GM21717 (cell line): ENCODE results near the gene SGPP1.
A peak's percentile ranks its signal among the peaks of the same experiment; 100 is the strongest.
"Not testable (repeated sequence)": the region's sequence is repeated elsewhere in the genome, so short reads cannot be mapped to it uniquely, and the experiment has no call there.

Experiments
- ATAC-seq: cut with Tn5 transposase; IDR thresholded peaks from one replicate; pipeline ENCODE4 v1.9.1; 2021; ENCODE audit warnings: mild to moderate bottlenecking, moderate library complexity; ENCODE audit not compliant: unreplicated experiment

Gene SGPP1

GRCh38 chr14:63727231-63727735 lies 582 bp downstream of the SGPP1 start:
- peak; percentile 32 for ATAC-seq

DNA sequence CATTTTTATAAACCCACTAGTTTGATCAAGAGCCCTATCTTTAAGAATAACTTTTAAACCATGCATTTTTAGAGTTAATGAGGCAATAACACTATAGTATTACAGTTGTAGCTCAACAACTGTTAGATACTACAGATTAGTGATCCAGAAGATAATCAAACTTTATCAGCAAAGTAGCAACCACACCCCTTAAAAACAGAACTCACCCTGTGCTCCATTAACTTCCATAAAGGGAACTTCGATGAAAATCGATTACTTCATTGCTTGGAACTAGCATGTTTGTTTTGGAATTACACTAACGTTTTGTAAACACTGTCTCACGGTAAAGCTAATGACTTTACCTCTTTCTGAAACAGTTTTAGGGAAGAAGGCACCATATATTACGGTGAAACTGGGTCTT lies 1.4 kb downstream of the SGPP1 start:
- no peak for ATAC-seq

GRCh38 chr14:63725786-63726460 lies 1.9 kb downstream of the SGPP1 start:
- ATAC-seq = no peak

- ATAC-seq = no peak
Observed at GRCh38 chr14:63717702-63718101, 10.2 kb downstream of the SGPP1 start.

GRCh38 chr14:63715360-63715759 lies 12.5 kb downstream of the SGPP1 start:
- ATAC-seq = no peak

- no peak for ATAC-seq
Observed at GRCh38 chr14:63713764-63714163, 14.1 kb downstream of the SGPP1 start.

DNA sequence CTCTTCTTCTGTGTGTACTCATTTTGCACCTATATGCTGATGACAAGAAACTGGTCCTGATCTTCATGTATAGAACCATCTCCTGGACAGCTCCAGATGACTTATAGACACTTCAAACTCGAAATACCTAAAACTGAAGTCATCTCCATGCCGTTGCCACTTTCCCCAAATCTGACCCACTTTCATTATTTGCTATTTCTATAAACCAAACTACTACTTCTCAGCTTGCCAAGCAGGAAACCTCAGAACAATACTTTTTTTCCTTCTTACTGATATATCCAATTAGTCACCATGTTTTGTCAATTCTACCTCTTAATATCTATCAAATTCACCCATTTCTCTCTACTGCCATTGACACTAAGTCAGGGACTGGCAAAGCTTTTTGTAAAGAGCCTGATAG lies 14.8 kb downstream of the SGPP1 start:
- no peak for ATAC-seq

GRCh38 chr14:63712123-63712522 lies 15.7 kb downstream of the SGPP1 start:
- no peak for ATAC-seq

DNA sequence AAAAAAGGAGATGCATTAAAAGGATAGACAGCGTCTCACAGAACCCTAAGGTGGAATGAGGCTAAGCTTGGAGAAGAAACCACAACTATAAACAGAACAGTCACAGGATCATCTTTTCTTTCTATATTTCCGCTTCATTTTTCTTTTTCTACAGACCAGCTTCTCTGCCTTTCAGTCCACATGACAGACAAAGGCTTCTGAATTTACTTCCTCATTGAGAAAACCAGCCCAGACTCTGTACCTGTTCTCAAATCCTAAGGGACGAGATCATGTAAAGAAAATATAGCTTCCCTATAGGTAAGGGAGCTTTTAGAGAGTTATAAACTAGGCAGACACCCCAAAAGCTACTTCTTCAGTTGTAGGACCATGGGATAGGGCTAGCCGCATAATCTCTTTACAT lies 17.4 kb downstream of the SGPP1 start:
- ATAC-seq = no peak

DNA sequence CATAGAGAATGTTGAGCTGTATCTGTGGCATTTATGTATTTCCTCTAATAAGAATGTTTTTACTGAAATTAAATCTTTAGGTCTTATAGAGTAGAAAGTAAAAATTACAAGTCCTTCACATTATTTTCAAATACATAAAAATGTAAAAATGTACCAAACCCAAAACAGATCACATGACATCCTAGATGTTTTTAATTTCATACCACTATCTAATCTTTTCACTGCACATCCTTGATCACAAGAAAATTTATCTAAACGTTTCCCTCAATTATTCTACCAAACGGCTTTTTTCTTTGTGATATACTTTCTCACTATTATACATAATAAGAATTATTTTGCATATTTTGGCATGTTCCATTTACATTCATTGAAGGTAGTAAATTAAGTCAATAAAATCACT lies 18.3 kb downstream of the SGPP1 start:
- ATAC-seq = no peak

GRCh38 chr14:63707216-63707615 lies 20.6 kb downstream of the SGPP1 start:
- ATAC-seq = no peak

- peak; percentile 87 for ATAC-seq
Observed at GRCh38 chr14:63705561-63706070, 22.2 kb downstream of the SGPP1 start.

DNA sequence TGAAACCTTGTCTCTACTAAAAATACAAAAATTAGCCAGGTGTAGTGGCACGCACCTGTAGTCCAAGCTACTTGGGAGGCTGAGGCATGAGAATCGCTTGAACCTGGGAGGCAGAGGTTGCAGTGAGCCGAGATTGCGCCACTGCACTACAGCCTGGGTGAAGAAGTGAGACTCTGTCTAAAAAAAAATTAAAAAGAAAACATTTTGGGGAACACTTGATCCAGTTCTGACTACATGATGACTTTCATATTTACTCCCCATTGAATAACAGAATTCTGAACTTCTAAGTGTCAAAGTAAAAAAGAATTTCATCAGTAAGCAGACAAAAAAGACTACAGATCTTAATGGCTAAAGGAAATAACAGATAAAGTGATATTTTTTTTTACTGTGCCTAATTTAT lies 25.3 kb downstream of the SGPP1 start:
- ATAC-seq = not testable (repeated sequence)

DNA sequence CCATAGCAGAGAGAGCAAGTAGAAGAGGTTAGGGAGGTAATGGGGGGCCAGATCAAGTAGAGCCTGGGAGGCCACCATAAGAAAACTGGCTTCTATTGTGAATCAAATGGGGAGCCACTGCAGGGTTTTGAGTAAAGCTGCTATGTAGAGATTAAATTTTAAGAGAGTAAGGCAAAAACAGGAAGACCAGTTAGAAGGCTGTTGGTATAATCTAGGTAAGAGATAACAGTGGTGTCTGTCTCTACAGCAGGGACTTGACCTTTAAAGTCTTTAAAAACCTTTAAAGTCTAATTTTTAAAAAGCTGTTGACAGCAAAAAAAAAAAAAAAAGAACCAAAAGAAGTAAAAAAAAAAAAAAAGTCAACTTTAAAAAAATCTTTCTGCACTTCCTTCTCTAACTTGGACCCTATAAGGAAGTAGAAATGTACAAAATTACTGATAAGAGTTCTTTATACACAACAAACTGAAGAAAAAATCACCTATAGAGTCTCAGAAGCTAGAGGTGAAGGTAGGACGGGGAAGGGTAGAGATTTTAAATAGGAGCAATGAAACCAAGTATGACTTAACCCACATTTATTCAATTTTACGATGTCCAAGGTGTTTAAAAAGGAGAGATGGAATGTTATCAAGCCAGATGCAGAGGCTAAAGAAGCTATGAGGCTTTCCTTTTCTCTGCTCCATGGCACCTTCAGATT lies 26.1 kb downstream of the SGPP1 start:
- ATAC-seq = no peak

- no peak for ATAC-seq
Observed at GRCh38 chr14:63692310-63693020, 35.4 kb downstream of the SGPP1 start.

GRCh38 chr14:63689132-63689531 lies 38.7 kb downstream of the SGPP1 start:
- no peak for ATAC-seq

GRCh38 chr14:63686926-63687325 lies 40.9 kb downstream of the SGPP1 start:
- ATAC-seq = no peak

- no peak for ATAC-seq
Observed at GRCh38 chr14:63685401-63685800, 42.5 kb downstream of the SGPP1 start.

GRCh38 chr14:63682727-63683593 lies 44.9 kb downstream of the SGPP1 start:
- no peak for ATAC-seq

DNA sequence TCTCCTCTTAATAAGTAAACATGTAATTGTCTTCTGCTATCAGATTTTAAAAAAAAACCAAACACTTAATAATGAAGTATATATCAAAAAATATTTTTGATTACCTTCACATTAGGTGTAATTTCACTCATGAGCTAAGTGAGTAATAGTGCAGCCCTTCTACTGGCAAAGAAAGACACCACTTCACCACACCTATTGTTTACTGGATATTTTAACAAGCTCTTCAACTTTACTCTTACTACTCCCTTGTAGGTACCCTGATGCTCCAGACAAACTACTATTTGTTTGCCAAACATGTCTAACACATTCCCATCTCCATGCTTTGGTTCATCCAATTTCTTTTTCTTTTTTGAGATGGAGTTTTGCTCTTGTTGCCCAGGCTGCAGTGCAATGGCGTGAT lies 49.3 kb downstream of the SGPP1 start:
- no peak for ATAC-seq
